Effector memory CD8-positive, alpha-beta T cell (primary cell): ENCODE data around the gene MLLT6.
A peak's percentile ranks its signal among the peaks of the same experiment; 100 is the strongest.

Experiments
- ATAC-seq: fragments of 150-1000 bp; cut with Tn5 transposase; replicated peaks from 2 replicates; pipeline ENCODE4 v1.10.0; 2021; ENCODE audit warnings: mild to moderate bottlenecking, moderate library complexity
- DNase-seq, 3 experiments: peaks; one replicate each; pipeline ENCODE4 v3.0.0; 2021
- H3K27ac Mint-ChIP-seq, 2 donors: one replicate each; pipeline ENCODE4 v1.8.0; 2022; ENCODE audit warnings: mild to moderate bottlenecking in 2 of 2, mixed read lengths in 2 of 2, moderate library complexity in 2 of 2
- H3K27me3 Mint-ChIP-seq, 2 donors: one replicate each; pipeline ENCODE4 v1.8.0; 2022; ENCODE audit warnings: mixed read lengths in 2 of 2
- H3K36me3 Mint-ChIP-seq: one replicate; pipeline ENCODE4 v1.8.0; 2022; ENCODE audit warnings: mild to moderate bottlenecking, moderate library complexity, mixed read lengths; ENCODE audit not compliant: insufficient read depth
- H3K4me1 Mint-ChIP-seq, 2 donors: one replicate each; pipeline ENCODE4 v1.8.0; 2022; ENCODE audit warnings: low read depth in 2 of 2, mixed read lengths in 2 of 2
- H3K4me3 Mint-ChIP-seq, 2 donors: one replicate each; pipeline ENCODE4 v1.8.0; 2022; ENCODE audit warnings: mild to moderate bottlenecking in 2 of 2, mixed read lengths in 2 of 2, moderate library complexity in 2 of 2
- H3K9me3 Mint-ChIP-seq, 2 donors: one replicate each; pipeline ENCODE4 v1.8.0; 2022; ENCODE audit warnings: mixed read lengths in 2 of 2

The MLLT6 gene

GRCh38 chr17:38691154-38691553 lies 13.9 kb upstream of the MLLT6 start:
- Mint-ChIP-seq H3K36me3 (no peaks in the 10 kb centered on the region), H3K27me3 (peaks cover 2 to 12% of the 10 kb centered on the region in 2 donors), H3K4me1 (no peaks in the 10 kb centered on the region), H3K4me3 (no peak overlapping the region), H3K27ac (peak overlapping the region in 1 of 2 donors; percentile 33), H3K9me3 (no peaks in the 10 kb centered on the region)
- ATAC-seq (no peak), DNase-seq (no peak)

DNA sequence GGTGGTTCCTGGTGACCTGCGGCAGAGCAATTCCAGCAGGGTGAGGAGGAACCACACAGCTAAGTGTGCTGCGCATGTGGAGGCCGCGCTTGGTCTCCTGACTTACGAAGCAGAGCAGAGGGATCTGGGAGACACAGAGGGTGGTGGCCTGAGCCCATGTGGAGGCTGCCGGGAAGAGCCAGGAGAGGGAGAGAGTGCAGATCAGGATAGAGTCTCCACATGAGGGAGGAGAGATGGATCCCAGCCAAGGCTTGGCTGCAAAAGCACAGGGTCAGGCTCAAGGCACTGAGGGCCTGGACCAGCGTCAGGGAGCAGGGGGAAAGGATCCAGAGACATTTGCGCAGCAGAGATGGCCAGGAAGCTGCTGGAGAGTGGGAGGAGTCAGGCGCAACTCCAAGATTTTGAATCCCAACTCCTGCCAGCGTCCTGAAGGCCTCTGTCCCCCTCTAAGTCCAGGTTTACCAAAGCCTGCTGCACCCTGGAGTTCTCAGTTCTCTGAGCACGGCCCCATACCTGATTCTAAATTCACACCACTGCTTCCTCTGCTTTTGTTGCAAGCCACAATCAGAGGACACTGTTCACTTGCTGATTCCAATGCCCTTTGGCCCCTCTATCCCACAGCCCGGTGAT lies 11.3 kb upstream of the MLLT6 start:
- peaks cover 3% of the 10 kb centered on the region for H3K36me3 Mint-ChIP-seq
- peaks cover 0 to 10% of the 10 kb centered on the region in 2 donors for H3K27me3 Mint-ChIP-seq
- no peaks in the 10 kb centered on the region for H3K9me3 Mint-ChIP-seq
- H3K4me1 Mint-ChIP-seq = peaks cover 10 to 13% of the 10 kb centered on the region in 2 donors
- DNase-seq (no peak), ATAC-seq (no peak)
- H3K4me3 Mint-ChIP-seq = no peak overlapping the region
- H3K27ac Mint-ChIP-seq = no peak overlapping the region

- DNase-seq = no peak
- H3K4me1 Mint-ChIP-seq = peaks cover 21 to 22% of the 10 kb centered on the region in 2 donors
- H3K9me3 Mint-ChIP-seq = no peaks in the 10 kb centered on the region
- H3K27me3 Mint-ChIP-seq = peaks cover 0 to 10% of the 10 kb centered on the region in 2 donors
- no peak overlapping the region for H3K4me3 Mint-ChIP-seq
- H3K36me3 Mint-ChIP-seq = peaks cover 22% of the 10 kb centered on the region
- peak overlapping the region in 1 of 2 donors; percentile 65 for H3K27ac Mint-ChIP-seq
- ATAC-seq = no peak
These were observed 7.8 kb upstream of the MLLT6 start for GRCh38 chr17:38697061-38697820.

GRCh38 chr17:38698760-38699159 lies 6.3 kb upstream of the MLLT6 start:
- H3K36me3 Mint-ChIP-seq = peaks cover 35% of the 10 kb centered on the region
- no peaks in the 10 kb centered on the region for H3K9me3 Mint-ChIP-seq
- H3K4me3 Mint-ChIP-seq = no peak overlapping the region
- DNase-seq (no peak), ATAC-seq (no peak)
- H3K27me3 Mint-ChIP-seq = no peaks in the 10 kb centered on the region
- peaks cover 24 to 34% of the 10 kb centered on the region in 2 donors for H3K4me1 Mint-ChIP-seq
- H3K27ac Mint-ChIP-seq = peak overlapping the region in 1 of 2 donors; percentile 13

DNA sequence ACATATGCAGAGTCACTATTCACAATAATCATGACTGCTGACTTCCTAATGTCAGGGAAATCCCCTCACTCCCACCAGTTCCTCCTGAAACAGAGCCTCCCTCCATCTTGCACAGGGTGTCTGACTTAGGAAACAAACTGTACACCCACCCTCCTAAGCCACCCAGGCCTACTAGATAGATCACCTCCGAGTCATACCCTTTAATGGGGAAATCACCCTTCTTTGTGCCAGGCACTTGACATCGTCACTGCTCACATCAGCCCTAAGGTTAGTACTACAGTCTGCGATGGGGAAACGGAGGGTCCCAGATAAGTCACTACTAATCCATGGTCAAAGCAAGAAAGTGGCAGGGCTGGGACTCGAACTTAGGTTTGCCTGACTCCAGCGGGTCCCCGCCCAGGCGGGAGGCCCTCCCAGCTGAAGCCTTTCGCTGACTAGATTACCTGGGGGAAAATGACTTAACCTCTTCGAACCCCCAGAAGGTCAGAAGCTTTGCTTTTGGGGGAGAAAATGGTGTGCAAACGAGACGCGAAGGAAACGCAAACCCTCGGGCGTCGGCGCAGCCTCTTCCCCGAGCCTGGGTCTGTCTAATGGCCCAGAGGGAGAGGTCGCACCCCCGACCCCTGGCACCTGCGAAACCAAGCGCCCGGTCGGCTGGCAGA lies 3.4 kb upstream of the MLLT6 start:
- peak; percentile 60 to 72 (median 61) for DNase-seq
- peaks cover 49% of the 10 kb centered on the region for H3K36me3 Mint-ChIP-seq
- no peaks in the 10 kb centered on the region for H3K9me3 Mint-ChIP-seq
- ATAC-seq = peak; percentile 52
- H3K4me1 Mint-ChIP-seq = peaks cover 34 to 47% of the 10 kb centered on the region in 2 donors
- peak overlapping the region; percentile 97 to 99 for H3K27ac Mint-ChIP-seq
- no peaks in the 10 kb centered on the region for H3K27me3 Mint-ChIP-seq
- peak overlapping the region; percentile 97 to 99 for H3K4me3 Mint-ChIP-seq

- ATAC-seq = peak; percentile 43
- H3K4me1 Mint-ChIP-seq = peaks cover 32 to 47% of the 10 kb centered on the region in 2 donors
These were observed 2.7 kb upstream of the MLLT6 start for GRCh38 chr17:38702166-38702915.

GRCh38 chr17:38702916-38703741 lies 1.9 kb upstream of the MLLT6 start:
- no peaks in the 10 kb centered on the region for H3K27me3 Mint-ChIP-seq
- H3K9me3 Mint-ChIP-seq = no peaks in the 10 kb centered on the region
- H3K27ac Mint-ChIP-seq = peak overlapping the region; percentile 97 to 99
- H3K36me3 Mint-ChIP-seq = peaks cover 55% of the 10 kb centered on the region
- ATAC-seq (no peak), DNase-seq (no peak)
- H3K4me1 Mint-ChIP-seq = peaks cover 34 to 53% of the 10 kb centered on the region in 2 donors
- peak overlapping the region; percentile 97 to 99 for H3K4me3 Mint-ChIP-seq

More at GRCh38 chr17:38702166-38702915, 2.7 kb upstream of the MLLT6 start:
- DNase-seq = peak in 2 of 3 experiments; percentile 48 to 68
- Mint-ChIP-seq H3K9me3 (no peaks in the 10 kb centered on the region), H3K27me3 (no peaks in the 10 kb centered on the region), H3K36me3 (peaks cover 50% of the 10 kb centered on the region), H3K27ac (peak overlapping the region; percentile 97 to 99), H3K4me3 (peak overlapping the region; percentile 97 to 99)

- Mint-ChIP-seq H3K27me3 (no peaks in the 10 kb centered on the region), H3K36me3 (peaks cover 59% of the 10 kb centered on the region), H3K4me3 (peak overlapping the region; percentile 97 to 99), H3K9me3 (no peaks in the 10 kb centered on the region), H3K4me1 (peaks cover 36 to 57% of the 10 kb centered on the region in 2 donors), H3K27ac (peak overlapping the region; percentile 97 to 99)
- no peak for ATAC-seq
- peak; percentile 42 to 47 (median 45) for DNase-seq
These were observed 1.1 kb upstream of the MLLT6 start for GRCh38 chr17:38703742-38704605.

GRCh38 chr17:38705523-38705802 lies 390 bp downstream of the MLLT6 start:
- Mint-ChIP-seq H3K4me1 (peaks cover 49 to 65% of the 10 kb centered on the region in 2 donors), H3K27me3 (no peaks in the 10 kb centered on the region), H3K9me3 (no peaks in the 10 kb centered on the region), H3K4me3 (peak overlapping the region; percentile 97 to 99), H3K36me3 (peaks cover 69% of the 10 kb centered on the region), H3K27ac (peak overlapping the region; percentile 91 to 95)
- no peak for ATAC-seq
- DNase-seq = no peak

DNA sequence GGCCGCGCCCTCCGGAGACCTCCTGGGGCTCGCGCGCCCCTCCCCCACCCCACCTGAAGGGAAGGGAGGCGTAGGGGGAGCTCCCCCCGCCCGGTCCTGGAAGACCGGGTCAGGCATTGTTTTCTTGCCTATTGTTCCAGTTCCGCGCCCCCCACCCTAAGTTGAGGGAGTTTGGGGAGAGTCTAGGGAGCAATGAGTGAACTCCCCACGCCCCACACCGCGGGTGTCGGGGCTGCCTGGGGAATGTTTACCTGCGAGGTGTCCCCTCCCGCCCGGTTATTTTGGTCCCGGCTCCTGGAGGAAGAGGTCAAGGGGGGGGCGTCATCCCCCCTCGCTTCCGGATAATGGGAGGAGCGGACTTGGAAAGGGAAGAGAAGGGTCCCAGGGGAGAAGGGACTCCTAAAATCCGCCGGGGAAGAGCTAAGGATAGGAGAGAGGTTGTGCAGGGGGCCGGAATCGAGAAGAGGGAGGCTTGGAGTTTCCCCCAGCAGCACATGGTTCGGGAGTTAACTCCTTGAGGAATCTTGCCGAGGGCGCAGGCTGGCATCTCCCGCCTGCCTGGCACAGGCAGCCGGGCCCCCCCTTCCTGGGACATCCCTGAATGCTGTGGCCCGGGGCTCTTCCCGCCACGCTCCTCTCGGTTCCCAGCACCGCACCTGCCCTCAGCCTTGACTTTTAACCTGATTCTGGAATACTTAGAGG lies 881 bp downstream of the MLLT6 start:
- Mint-ChIP-seq H3K27ac (peak overlapping the region; percentile 91 to 95), H3K4me1 (peaks cover 53 to 69% of the 10 kb centered on the region in 2 donors), H3K36me3 (peaks cover 69% of the 10 kb centered on the region), H3K4me3 (peak overlapping the region; percentile 97 to 99), H3K9me3 (no peaks in the 10 kb centered on the region), H3K27me3 (no peaks in the 10 kb centered on the region)
- ATAC-seq (no peak), DNase-seq (no peak)

DNA sequence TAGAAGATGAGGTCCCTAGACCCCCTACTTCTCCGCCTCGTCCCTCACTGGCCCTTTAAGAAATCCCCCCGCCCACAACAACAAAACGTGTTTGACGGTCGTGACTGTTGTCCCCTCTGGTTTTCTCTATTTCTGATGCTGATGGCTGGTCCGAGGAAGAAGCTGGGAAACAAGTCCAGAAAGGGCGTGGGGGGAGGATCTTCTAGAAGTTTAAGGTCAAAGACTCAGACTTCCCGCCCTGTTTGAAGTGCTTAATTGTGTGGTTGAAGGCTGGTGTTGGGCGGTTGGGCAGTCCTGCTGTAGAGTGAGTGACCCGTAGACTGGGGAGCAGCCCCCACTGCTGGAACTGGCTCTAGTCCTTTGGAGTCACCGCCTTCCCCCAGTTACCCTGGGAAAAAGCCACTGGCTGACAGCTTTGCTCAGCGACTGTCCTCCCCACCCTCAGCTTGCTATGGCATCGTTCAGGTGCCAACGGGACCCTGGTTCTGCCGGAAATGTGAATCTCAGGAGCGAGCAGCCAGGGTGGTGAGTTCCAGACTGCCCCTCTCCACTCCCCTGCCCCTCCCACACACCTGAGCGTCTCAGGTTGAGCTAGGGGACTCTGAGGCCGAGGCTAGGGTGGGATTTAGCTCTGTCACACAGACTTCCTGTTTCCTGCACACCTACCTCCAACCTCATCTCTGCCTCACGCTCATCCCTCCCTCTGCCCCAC lies 1.6 kb downstream of the MLLT6 start:
- peak overlapping the region; percentile 97 to 99 for H3K4me3 Mint-ChIP-seq
- DNase-seq (no peak), ATAC-seq (no peak)
- H3K36me3 Mint-ChIP-seq = peaks cover 69% of the 10 kb centered on the region
- peak overlapping the region; percentile 91 to 95 for H3K27ac Mint-ChIP-seq
- no peaks in the 10 kb centered on the region for H3K27me3 Mint-ChIP-seq
- H3K4me1 Mint-ChIP-seq = peaks cover 52 to 66% of the 10 kb centered on the region in 2 donors
- no peaks in the 10 kb centered on the region for H3K9me3 Mint-ChIP-seq
